ENCODE data around the gene COL19A1.

The COL19A1 gene

GRCh38 chr6:70241991-70242420, 375.6 kb downstream of the COL19A1 start:
- no peak overlapping the region for H3K4me3 ChIP-seq (ENCODE audit: low read depth, low read length)
- no peak for DNase-seq (ENCODE audit: low read depth)
- TF ChIP-seq CTCF (IDR thresholded peaks at IDR 0.05; ENCODE audit: control insufficient read depth, extremely low read depth, insufficient read depth), result no peak

- TF ChIP-seq CTCF (IDR thresholded peaks at IDR 0.05; ENCODE audit: control insufficient read depth, extremely low read depth, insufficient read depth), result no peak
- H3K4me3 ChIP-seq (ENCODE audit: low read depth, low read length), result no peak overlapping the region
- DNase-seq (ENCODE audit: low read depth), result no peak
These were observed 379.8 kb downstream of the COL19A1 start for GRCh38 chr6:70246118-70246517.

GRCh38 chr6:70252604-70253003, 386.2 kb downstream of the COL19A1 start:
- TF ChIP-seq CTCF (IDR thresholded peaks at IDR 0.05; ENCODE audit: control insufficient read depth, extremely low read depth, insufficient read depth), result no peak

DNA sequence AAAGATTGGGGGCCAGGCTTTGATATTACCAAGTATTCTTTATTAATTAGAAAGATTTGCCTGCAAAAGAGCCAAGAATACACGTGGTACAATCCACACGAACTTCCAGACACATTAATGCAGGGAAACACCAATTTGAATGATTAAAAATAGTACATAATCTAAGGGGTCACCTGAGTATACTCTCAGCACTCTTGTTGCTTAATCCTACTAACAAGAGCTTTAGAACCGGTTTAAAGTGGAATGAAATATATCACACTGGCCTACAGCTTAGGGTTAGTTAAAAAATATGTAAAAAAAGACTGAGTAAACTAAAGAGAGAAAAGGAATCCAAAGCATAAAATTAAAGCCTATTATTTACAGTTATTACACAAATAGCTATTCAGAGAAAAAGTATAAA, 387.6 kb downstream of the COL19A1 start:
- DNase-seq (ENCODE audit: low read depth), result no peak
- no peak for TF ChIP-seq CTCF (IDR thresholded peaks at IDR 0.05; ENCODE audit: control insufficient read depth, extremely low read depth, insufficient read depth)
- H3K4me3 ChIP-seq (ENCODE audit: low read depth, low read length), result no peak overlapping the region

More at GRCh38 chr6:70252604-70253003, 386.2 kb downstream of the COL19A1 start:
- no peak for DNase-seq (ENCODE audit: low read depth)
- H3K4me3 ChIP-seq (ENCODE audit: low read depth, low read length), result no peak overlapping the region

- no peak for TF ChIP-seq CTCF (IDR thresholded peaks at IDR 0.05; ENCODE audit: control insufficient read depth, extremely low read depth, insufficient read depth)
- H3K4me3 ChIP-seq (ENCODE audit: low read depth, low read length), result no peak overlapping the region
- no peak for DNase-seq (ENCODE audit: low read depth)
These were observed 388.4 kb downstream of the COL19A1 start for GRCh38 chr6:70254784-70255183.

DNA sequence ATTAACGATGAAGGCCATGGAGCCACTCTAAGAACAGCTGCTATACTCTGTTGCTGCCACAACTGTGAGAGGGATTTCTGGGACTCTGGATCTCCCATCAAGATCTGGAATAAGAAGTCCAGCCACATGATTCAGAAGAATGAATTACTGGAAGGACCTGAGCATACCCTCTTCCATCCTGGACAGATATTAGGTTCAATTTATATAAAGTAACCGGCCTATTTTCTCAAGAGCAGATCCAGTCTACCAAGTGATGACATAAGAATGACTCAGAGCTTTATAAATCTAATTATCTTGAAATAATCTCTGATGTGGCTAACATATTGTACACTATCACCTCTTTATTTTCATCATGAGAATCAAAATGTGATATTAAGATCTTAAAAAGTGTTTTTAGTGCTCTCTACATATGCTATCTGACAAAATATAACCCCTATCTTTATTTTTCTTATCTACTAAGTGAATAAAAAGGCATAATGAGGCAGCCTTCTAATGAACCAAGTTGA, 391.5 kb downstream of the COL19A1 start:
- DNase-seq (ENCODE audit: low read depth), result no peak
- no peak for TF ChIP-seq CTCF (IDR thresholded peaks at IDR 0.05; ENCODE audit: control insufficient read depth, extremely low read depth, insufficient read depth)
- H3K4me3 ChIP-seq (ENCODE audit: low read depth, low read length), result no peak overlapping the region

DNA sequence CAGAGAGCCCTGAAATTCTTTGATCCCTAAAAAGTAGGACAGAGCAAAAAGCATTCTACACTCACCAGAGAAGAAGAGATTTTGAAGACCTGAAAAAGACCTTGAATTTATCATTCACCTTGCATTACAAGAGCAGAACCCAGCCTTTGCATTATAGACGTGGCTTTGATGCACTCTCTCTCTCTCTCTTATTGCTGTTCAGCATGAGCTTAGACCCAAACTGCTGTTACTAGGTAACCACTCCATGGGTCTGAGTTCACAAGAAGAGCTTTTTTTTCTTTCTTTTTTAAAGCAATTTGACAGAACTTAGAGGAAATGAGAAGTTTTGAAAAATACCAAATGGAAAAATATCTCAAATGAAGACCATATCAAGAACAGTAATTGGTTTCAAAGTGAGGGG, 392.1 kb downstream of the COL19A1 start:
- no peak overlapping the region for H3K4me3 ChIP-seq (ENCODE audit: low read depth, low read length)
- no peak for TF ChIP-seq CTCF (IDR thresholded peaks at IDR 0.05; ENCODE audit: control insufficient read depth, extremely low read depth, insufficient read depth)
- DNase-seq (ENCODE audit: low read depth), result no peak
